ENCODE measurements around the gene ANKRD36.
"Not testable (repeated sequence)": the region's sequence is repeated elsewhere in the genome, so short reads cannot be mapped to it uniquely, and the experiment has no call there.

DNA sequence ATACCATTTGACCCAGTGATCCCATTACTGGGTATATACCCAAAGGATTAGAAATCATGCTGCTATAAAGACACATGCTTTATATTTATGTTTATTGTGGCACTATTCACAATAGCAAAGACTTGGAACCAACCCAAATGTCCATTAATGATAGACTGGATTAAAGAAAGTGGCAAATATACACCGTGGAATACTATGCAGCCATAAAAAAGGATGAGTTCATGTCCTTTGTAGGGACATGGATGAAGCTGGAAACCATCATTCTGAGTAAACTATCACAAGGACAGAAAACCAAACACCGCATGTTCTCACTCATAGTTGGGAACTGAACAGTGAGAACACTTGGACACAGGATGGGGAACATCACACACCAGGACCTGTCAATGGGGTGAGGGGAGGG is 6.1 kb upstream of the ANKRD36 start:
- TF ChIP-seq, protein P1, sequence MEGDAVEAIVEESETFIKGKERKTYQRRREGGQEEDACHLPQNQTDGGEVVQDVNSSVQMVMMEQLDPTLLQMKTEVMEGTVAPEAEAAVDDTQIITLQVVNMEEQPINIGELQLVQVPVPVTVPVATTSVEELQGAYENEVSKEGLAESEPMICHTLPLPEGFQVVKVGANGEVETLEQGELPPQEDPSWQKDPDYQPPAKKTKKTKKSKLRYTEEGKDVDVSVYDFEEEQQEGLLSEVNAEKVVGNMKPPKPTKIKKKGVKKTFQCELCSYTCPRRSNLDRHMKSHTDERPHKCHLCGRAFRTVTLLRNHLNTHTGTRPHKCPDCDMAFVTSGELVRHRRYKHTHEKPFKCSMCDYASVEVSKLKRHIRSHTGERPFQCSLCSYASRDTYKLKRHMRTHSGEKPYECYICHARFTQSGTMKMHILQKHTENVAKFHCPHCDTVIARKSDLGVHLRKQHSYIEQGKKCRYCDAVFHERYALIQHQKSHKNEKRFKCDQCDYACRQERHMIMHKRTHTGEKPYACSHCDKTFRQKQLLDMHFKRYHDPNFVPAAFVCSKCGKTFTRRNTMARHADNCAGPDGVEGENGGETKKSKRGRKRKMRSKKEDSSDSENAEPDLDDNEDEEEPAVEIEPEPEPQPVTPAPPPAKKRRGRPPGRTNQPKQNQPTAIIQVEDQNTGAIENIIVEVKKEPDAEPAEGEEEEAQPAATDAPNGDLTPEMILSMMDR (IDR thresholded peaks at IDR 0.05): not testable (repeated sequence)
- not testable (repeated sequence) for TF ChIP-seq EZH2 (IDR thresholded peaks at IDR 0.05; ENCODE audit: borderline replicate concordance, insufficient read depth, low read depth, low read length, poor library complexity, severe bottlenecking)
